GM18507 (cell line): ENCODE measurements around the gene LURAP1L.

Experiments
- DNase-seq: peaks from one replicate; pipeline ENCODE4 v3.0.0; 2011; ENCODE audit warnings: low read depth; ENCODE audit not compliant: insufficient read length; ENCODE audit errors: extremely low spot score
- FAIRE-seq: peaks from 2 replicates; lab custom pipeline; 2011; peaks lifted over from hg19 to GRCh38; lab: Jason Lieb, UNC

Gene LURAP1L, protein sequence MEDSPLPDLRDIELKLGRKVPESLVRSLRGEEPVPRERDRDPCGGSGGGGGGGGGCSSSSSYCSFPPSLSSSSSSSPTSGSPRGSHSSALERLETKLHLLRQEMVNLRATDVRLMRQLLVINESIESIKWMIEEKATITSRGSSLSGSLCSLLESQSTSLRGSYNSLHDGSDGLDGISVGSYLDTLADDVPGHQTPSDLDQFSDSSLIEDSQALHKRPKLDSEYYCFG

DNA sequence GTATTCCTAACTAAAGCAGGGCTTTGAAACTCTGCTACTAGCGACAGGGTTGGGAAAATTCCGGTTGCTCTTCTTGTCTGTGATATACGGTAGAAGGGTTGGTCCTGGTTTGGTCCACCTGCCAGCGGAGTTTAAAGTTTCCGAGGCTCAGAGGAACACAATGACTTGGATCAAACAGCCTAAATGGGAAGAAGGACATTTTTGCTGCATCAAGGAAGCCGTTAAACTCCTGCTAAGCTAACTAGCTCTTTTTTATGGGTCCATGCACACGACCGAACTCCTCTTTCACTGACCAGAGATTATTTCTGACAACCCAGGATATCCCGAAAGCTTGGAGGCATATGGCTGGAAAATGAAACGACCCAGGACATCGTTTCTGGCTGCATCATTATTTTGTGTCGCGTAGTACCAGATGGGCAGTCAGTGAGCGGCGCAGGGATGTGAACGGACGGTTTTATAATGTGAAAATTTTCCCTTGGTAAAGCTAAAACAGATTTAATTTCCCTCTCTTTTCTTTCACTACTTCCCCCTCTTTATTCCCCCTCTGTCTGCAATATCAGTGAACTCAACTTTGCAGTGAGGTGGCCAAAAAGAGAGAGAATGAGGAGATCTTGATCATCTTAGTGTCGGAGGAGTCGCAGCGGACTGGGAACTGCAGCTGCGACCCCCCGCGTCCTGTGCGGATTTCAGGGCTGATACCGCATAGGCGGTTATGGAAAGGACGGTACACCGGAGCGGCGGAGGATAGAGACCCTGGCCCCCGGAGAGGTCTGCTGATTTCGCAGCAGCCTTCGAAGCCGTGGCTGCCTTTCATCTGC, at the start of gene LURAP1L:
Gene LURAP1L (plus strand): TSS at position 160 of the 818 bp plus-strand sequence. CDS start 696 bp downstream, outside the sequence.
- FAIRE-seq (no peak), DNase-seq (no peak)

DNA sequence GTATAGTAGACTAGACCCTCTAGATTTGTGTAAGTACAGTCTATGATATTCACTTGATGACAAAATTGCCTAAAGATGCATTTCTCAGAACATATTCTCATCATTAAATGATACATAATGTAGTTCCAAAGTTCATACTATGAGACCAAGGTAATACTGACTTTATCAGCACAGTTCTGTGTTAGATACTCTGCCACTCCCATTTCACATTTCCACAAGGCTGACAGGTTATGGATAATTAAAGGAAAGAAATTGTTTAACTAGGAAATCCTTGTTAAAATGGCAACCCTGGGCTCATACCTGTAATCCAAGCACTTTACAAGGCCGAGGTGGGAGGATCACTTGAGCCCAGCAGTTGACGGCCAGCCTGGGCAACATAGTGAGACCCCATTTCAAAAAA, 48.0 kb upstream of the LURAP1L start:
- DNase-seq (no peak), FAIRE-seq (no peak)

DNA sequence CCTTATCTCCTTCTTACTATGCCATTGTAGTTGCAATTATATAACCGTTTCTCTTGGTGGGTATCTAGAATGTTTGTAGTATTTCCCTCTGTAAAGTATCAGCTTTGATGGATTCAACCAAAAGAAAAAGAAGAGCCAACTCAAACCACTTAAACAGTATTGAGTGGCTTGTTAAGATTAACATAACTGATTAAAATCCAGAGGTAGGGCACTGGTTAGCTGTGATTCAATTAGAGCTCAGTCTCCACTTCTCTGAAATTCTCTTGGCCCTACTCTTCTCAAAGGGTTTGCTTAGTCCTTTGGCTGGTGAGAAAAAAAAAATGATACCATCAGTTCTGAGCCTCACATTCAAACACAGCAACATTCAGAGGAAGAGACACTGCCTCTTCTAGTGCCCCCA, 44.6 kb upstream of the LURAP1L start:
- FAIRE-seq = no peak
- DNase-seq = no peak

DNA sequence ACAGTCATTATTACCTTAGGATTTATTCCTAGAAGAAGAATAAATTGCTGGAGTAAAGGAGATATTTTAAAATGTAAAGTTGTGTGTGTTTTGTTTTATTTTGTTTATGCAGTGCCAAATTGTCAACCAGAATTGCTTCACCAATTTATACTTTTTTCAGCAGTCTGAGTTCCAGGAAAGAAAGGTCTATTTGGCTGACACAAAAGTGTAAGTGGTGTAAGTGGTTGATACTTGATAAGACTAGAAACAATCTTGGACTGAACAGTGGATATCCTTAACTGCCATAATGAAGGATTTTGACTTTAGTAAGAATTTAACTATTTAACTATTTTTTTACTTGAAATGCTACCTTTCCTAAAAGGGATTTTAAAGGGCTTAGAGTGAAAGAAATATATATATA, 43.9 kb upstream of the LURAP1L start:
- no peak for DNase-seq
- no peak for FAIRE-seq

DNA sequence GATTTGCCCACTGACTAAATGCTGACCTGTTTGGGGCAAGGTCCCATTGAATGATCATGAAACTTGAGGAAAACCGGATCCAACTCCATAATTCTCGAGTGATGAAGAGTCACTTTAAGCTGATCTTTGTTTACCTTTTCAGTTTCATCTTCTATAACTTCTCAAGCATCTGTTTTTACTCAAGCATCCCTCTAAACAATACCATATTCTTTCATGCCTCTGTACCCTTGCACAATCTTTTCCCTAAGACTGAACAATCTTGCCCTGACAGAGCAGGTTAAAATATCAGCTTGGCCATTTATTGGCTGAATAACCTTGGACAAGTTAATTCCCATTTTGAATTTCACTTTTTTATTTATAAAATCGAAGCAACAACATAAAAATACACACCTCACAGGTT, 41.8 kb upstream of the LURAP1L start:
- FAIRE-seq = no peak
- no peak for DNase-seq

DNA sequence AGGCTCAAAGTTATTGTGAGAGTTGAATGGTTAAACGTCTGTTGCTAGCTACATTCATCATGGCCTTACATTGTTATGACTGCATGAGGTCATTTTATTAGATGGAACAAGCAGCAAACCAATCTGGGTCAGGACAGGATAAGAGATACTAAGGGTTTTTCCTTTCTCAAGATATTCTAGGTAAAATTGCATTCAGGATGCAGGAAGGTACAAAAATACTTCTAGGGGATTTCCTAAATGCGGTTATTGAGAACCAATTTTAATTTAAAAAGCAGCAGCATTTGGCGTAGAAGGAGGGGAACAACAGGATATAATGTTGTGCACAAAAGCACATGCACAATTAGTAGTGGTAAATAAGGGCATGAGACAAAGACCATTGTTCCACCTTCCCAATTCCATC, 39.2 kb upstream of the LURAP1L start:
- DNase-seq (no peak), FAIRE-seq (peak; percentile 39)

DNA sequence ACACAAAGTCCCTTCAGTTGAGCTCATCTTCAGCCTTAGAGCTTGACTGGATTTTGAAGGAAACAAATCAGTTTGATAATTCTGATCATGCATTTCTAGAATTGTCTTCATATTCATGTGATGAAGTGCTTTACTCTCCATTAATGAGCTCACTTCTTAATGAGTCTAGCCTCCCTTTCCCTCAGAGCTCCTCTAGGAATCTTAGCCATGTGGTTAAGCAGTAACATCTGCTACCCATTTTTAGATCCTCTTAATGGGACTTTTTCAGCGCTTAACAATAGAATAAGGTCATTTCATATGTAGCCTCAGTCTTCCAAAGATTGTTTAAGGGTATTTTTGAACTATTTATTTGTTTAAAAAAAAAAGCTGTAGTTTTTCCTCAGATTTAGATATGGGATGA, 36.9 kb upstream of the LURAP1L start:
- DNase-seq (no peak), FAIRE-seq (no peak)

DNA sequence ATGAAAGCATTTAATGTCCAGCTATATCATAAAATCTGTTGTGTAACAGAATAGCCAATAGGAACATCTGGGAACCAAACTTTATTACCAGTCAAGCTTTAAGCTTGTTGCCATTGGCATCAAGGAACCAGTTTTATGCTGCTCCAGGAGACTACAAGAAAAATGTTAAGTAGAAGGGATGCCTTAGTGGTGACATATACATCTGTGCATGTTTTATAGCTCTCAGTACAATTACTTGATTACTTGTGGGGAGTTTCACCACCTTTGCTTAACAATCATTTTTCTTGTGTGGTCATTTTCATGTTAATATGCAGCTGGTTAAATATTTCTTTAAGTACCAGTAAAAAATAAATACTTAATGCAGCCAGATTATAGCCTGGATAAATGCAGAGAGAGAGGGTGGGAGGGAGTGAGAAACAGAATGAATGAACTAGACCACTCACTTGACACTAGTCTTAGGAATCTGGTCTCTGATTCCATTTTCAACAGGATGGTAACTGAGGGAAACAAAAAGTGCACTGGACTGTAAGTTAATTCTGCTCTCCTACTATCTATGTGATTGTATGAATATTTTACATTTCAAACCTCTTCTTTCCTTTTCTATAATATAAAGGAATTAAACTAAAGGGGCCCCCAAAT, 35.7 kb upstream of the LURAP1L start:
- DNase-seq (no peak), FAIRE-seq (no peak)

DNA sequence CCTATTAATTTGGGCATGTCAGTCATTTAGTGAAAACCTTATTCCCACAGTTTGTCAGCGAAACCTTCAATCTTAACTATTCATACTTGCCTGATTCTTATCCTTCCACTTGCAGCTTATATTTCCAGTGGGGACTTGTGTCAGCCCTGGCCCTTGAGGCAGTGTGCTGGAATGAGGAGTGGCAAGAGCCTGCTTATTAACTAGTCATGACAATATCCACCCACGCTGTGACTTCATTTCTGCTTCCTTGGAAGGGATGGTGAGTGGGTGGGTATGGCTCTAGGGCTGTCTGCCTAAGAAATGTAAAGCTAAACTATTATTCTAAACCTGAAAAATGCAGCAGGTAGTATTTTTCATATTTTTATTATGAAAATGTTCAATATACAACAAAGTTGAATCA, 34.0 kb upstream of the LURAP1L start:
- DNase-seq = no peak
- no peak for FAIRE-seq

DNA sequence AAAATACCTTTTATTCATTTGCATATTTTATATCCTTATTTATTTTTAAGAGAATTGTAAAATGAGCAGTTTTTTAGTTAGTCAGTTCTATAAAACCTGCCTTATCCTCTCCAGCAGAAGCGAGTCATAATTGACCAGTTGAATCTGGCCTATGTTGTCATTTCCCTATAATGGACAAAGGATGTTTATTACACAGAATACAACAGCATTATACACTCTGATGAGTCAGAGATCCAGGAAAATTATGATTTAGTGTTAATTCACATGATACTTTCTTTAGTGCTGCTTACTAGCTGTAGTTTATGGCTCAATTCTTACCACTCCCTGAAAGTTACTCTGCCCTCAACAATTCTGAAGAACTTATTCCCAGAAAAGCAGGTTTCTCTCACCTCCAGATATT, 26.8 kb upstream of the LURAP1L start:
- no peak for FAIRE-seq
- no peak for DNase-seq

DNA sequence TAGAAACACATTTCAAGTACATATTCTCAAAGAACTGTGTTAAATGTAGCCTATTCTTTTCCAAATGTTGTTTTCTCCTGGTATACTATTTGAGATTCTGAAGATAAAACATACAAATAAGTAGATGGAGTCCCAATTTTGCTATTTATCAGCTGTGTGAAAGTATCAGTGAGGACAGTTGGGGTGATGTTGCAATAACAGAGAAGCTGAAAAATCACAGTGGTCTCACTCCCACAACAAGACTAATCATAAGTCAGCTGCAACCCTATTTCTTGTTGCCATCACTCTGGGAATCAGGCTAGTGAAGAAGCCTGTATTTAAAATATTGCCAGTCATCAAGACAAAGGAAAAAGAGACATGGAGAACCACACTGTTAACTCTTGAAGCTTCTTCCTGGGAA, 25.9 kb upstream of the LURAP1L start:
- FAIRE-seq (no peak), DNase-seq (no peak)

DNA sequence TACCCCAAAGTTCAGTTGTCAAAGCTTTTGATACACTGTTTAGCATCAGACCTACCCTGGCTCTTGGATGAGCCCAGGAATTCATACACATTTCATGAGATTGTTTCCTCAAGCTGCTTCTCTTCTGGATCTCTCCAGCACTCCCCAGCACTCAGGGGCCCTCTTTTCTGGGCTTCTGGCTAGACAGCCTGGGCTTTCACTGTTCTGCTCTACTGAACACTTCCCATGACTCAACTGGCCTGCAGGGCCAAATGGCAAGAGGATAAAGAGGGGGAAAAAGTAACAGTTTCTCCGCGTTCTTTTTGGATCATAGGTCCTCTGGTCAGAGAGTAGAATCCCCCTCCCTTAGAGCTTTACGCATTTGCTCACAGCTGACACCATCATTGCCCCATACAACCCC, 20.9 kb upstream of the LURAP1L start:
- FAIRE-seq (no peak), DNase-seq (no peak)

DNA sequence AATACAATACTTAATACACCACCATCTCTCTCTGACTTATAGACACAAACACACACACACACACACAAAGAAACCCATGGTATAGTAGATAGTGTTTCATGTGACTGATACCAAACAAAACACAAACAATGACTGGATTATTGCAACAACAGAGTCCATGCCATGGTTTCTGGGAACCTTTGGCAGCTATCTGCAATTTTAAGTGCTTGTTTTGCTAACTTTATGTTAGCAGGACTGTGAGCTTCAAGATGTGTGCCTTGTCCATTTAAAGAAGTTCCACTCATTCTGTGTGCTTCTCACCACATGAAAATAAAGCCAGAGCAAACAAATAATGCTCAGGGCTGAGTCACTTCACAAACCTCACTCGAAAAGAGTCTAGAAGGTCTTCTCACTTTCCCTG, 15.1 kb upstream of the LURAP1L start:
- no peak for DNase-seq
- no peak for FAIRE-seq

DNA sequence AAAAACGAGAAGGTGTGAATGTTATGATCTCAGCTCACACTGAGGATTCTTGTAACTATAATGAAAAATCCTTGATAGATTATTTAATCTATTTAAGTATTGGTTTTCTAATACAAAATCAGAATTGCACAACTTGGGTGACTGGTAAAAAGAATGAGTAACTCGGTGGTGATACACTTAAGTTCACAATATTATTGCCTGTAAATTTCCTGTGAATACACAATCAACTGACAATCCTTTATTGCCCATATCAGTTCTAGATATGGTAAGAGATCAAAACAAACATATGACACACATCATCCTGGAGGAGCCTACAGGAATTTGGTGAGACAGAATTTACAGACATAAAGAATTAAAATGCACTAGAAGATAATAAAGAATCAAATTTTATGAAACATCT, 14.1 kb upstream of the LURAP1L start:
- DNase-seq (no peak), FAIRE-seq (no peak)

DNA sequence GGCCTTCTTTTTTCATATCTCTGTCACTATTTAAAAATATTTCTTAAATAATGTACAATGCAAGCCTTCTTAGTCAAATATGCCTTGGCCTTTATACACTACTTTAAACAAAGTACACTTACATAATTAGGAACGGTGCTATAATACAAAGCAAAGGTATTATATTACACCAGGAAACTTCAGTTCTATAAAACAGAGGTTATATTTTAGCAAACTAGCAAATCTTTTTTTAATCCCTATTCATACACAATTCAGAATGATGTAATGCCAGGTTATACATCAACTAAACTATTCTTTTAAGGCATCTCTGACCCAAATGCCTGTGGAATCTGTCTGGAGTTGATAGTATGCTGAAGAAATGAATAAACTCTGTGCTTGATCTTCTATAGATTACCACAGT, 10.7 kb upstream of the LURAP1L start:
- DNase-seq (no peak), FAIRE-seq (no peak)

DNA sequence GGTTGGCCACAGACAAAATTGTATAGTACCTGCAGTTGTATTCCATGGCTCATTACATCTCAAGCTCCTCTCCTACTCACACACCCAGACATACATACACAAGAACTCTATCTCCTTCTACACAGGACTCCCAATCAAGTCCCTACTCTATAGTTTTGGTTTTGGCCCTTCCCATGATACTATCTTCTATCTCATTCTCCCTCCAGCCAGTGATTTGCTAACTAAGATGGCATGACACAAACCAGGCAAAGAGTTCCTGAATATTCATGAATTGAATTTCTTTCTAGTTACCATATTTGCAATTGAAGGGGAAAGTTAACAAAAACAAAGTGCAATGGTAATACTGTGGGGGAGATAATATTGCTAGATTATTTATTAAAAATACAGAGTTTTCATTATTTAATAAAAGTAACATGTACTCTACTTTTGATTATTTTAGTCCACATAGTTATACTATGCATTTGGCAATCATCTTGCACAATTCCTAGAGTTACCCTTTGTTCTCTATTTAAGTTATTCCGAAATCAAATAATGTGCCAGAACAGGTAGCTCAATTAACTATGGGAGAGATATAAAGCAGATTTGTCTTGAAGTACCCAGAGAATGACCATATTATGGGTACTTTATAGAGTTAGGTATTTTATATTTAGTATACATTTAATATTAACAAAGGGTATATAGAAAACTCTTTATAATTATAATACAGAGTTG, 9.6 kb upstream of the LURAP1L start:
- DNase-seq (no peak), FAIRE-seq (no peak)

DNA sequence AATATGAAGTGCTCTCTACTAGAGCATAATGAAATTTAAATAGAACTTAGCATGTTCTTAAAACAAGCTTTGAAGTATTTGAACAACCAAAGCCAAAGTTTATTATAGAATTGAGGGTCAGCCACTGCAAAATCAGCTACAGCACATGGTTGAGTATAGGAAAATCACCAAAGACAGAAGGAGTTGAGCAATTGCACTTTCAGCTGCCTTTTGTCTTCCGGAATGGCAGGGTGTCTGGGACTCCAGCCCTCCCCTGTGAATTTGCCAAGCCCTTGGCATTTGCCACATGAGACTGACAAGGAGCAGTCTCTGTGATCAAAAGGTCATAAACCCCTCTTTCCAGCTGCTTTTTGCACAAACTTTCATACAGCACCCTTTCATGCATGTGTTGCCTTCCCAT, 8.5 kb upstream of the LURAP1L start:
- no peak for FAIRE-seq
- no peak for DNase-seq

DNA sequence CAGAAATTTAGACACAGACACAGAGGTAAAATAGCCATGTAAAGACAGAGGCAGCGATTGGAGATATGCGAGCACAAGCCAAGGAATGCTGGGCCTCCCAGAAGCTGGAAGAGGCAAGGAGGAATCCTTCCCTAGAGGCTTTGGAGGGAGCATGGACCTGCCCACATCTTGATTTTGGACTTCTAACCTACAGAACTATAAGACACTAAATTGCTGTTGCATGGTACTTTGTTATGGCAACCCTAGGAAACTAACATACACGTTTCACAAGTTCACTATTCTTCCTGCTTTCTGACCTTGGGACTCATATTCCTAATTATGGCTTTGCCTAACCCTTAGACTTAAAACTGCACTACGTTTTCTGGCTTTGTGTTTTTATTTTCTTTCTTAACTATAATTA, 4.6 kb upstream of the LURAP1L start:
- DNase-seq (no peak), FAIRE-seq (no peak)

DNA sequence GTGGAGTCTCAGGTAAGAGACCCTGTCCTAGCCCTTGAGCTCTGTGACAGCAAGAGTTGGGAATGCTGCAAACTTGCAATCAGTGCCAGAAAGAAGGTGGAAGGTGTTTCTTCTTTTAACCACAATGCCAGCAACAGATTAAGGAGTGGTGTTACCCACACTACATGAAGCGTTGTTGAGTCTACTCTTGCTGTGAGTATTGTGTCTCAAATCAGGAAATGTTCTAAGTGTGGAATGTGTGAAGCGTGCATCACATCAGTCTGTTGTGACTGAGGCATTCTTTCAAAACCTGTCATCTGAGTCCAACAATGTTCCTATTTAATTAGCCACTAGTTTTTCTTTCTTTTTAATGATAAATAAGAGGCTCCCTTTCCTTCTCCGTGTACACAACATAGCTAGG, 2.9 kb upstream of the LURAP1L start:
- FAIRE-seq (no peak), DNase-seq (no peak)

DNA sequence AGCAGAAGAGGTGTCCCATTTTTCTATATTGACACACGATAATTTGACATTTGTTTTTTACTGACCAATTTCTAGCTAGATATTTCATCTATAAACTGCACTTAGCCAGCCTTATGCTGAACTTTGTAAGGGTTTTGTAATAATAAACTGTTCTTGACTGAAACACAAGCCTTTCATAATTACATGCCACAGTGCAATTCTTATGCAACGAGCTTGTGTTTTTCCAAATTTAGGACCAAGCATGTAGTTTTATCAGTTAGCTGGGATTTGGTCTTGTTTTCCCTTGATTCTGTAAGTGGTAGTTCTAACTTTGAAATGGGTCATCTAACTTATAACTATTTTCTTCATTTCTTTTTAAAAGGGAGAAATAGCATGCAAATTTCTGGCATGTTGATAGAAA, 1.3 kb upstream of the LURAP1L start:
- FAIRE-seq = no peak
- no peak for DNase-seq
